Measurements from ENCODE around the gene ATAD3C.
"Not testable (repeated sequence)": the region's sequence is repeated elsewhere in the genome, so short reads cannot be mapped to it uniquely, and the experiment has no call there.

GRCh38 chr1:1505801-1506200, 56.3 kb downstream of the ATAD3C start:
- not testable (repeated sequence) for TF ChIP-seq CTCF (IDR thresholded peaks at IDR 0.05); POLR2AphosphoS5 (IDR thresholded peaks at IDR 0.05); POLR2A (IDR thresholded peaks at IDR 0.05; ENCODE audit: low read depth)
